VCaP (cell line): ENCODE measurements around the gene FAM200A.

Source experiments
- H3K27ac ChIP-seq: fragments of 450-650 bp; 2 replicates; pipeline ENCODE4 v1.5.1; 2017
- CTCF ChIP-seq: fragments of 450-650 bp; conservative IDR thresholded peaks from 2 replicates; pipeline ENCODE4 v1.5.1; 2017; ENCODE audit warnings: mild to moderate bottlenecking, moderate library complexity

The FAM200A gene

GRCh38 chr7:99540542-99540941, 11.4 kb downstream of the FAM200A start:
- H3K27ac ChIP-seq, result no peak overlapping the region
- no peak for TF ChIP-seq CTCF

GRCh38 chr7:99539213-99539811, 12.6 kb downstream of the FAM200A start:
- no peak overlapping the region for H3K27ac ChIP-seq
- no peak for TF ChIP-seq CTCF

GRCh38 chr7:99535667-99536066, 16.2 kb downstream of the FAM200A start:
- no peak overlapping the region for H3K27ac ChIP-seq
- TF ChIP-seq CTCF, result no peak

GRCh38 chr7:99531354-99531765, 20.6 kb downstream of the FAM200A start:
- H3K27ac ChIP-seq, result no peak overlapping the region
- TF ChIP-seq CTCF, result no peak

GRCh38 chr7:99525713-99526440, 26.0 kb downstream of the FAM200A start:
- no peak overlapping the region for H3K27ac ChIP-seq
- peak; percentile 70 for TF ChIP-seq CTCF

GRCh38 chr7:99521399-99521798, 30.5 kb downstream of the FAM200A start:
- TF ChIP-seq CTCF, result no peak
- no peak overlapping the region for H3K27ac ChIP-seq

- H3K27ac ChIP-seq, result no peak overlapping the region
- no peak for TF ChIP-seq CTCF
Observed at GRCh38 chr7:99514050-99514449, 37.9 kb downstream of the FAM200A start.
